Loucy (cell line): ENCODE measurements around the gene DOCK9.

ENCODE experiments used
- H2AFZ ChIP-seq: fragments of 200-600 bp; sonication (generic); 2 replicates; pipeline ENCODE4 v1.6.0; 2016; ENCODE audit warnings: antibody characterized with exemption, mild to moderate bottlenecking, low read length, moderate library complexity
- H3F3A ChIP-seq: fragments of 200-600 bp; 2 replicates; pipeline ENCODE4 v1.6.0; 2016; ENCODE audit warnings: antibody characterized with exemption, low read depth, mild to moderate bottlenecking
- H3K27me3 ChIP-seq: fragments of 200-600 bp; sonication (generic); 2 replicates; pipeline ENCODE4 v1.6.1; 2014; ENCODE audit warnings: low read length, mild to moderate bottlenecking; ENCODE audit not compliant: insufficient read depth, poor library complexity, severe bottlenecking
- H3K36me3 ChIP-seq: fragments of 200-600 bp; sonication (generic); 2 replicates; pipeline ENCODE4 v1.6.1; 2016; ENCODE audit warnings: low read length; ENCODE audit not compliant: insufficient read depth
- H3K4me1 ChIP-seq: fragments of 200-600 bp; sonication (generic); 2 replicates; pipeline ENCODE4 v1.5.1; 2014; ENCODE audit warnings: low read length, mild to moderate bottlenecking; ENCODE audit not compliant: insufficient read depth, poor library complexity, severe bottlenecking
- H3K4me2 ChIP-seq: fragments of 200-600 bp; sonication (generic); 2 replicates; pipeline ENCODE4 v1.6.0; 2014; ENCODE audit warnings: antibody characterized with exemption, low read length, low read depth, mild to moderate bottlenecking; ENCODE audit not compliant: poor library complexity, severe bottlenecking
- H3K4me3 ChIP-seq: fragments of 200-600 bp; sonication (generic); 2 replicates; pipeline ENCODE4 v1.5.1; 2014; ENCODE audit warnings: low read length, mild to moderate bottlenecking, mixed read lengths; ENCODE audit not compliant: poor library complexity, severe bottlenecking
- H3K79me2 ChIP-seq: fragments of 200-600 bp; sonication (generic); 2 replicates; pipeline ENCODE4 v1.6.1; 2014; ENCODE audit warnings: low read length; ENCODE audit not compliant: insufficient read depth
- H3K9ac ChIP-seq: fragments of 200-600 bp; sonication (generic); 2 replicates; pipeline ENCODE4 v1.6.0; 2014; ENCODE audit warnings: mild to moderate bottlenecking, low read depth, low read length, moderate library complexity; ENCODE audit not compliant: poor library complexity, severe bottlenecking
- H3K9me2 ChIP-seq: fragments of 200-600 bp; sonication (generic); replicated peaks from 2 replicates; pipeline ENCODE4 v1.6.1; 2016; ENCODE audit warnings: low read depth, low read length, mixed read lengths
- H3K9me3 ChIP-seq: fragments of 200-600 bp; sonication (generic); 2 replicates; pipeline ENCODE4 v1.6.1; 2014; ENCODE audit warnings: mild to moderate bottlenecking, antibody characterized with exemption, low read length, low read depth; ENCODE audit not compliant: insufficient read depth
- H4K20me1 ChIP-seq: fragments of 200-600 bp; sonication (generic); 2 replicates; pipeline ENCODE4 v1.6.0; 2014; ENCODE audit warnings: antibody characterized with exemption, low read length, mild to moderate bottlenecking; ENCODE audit not compliant: insufficient read depth, poor library complexity, severe bottlenecking
- CTCF ChIP-seq: fragments of 200-600 bp; sonication (generic); conservative IDR thresholded peaks from 2 replicates; pipeline ENCODE4 v1.5.1; 2014; ENCODE audit warnings: mild to moderate bottlenecking, antibody characterized with exemption, low read length
- EZH2phosphoT487 ChIP-seq: fragments of 200-600 bp; IDR thresholded peaks from 2 replicates; pipeline ENCODE4 v1.6.1; 2018; ENCODE audit warnings: antibody characterized with exemption, mild to moderate bottlenecking, moderate library complexity, borderline replicate concordance

The DOCK9 gene

GRCh38 chr13:98984118-98984517, 6.3 kb upstream of the DOCK9 start:
- no peaks in the 10 kb centered on the region for H3K79me2 ChIP-seq
- H3K4me1 ChIP-seq, result peaks cover 10% of the 10 kb centered on the region
- TF ChIP-seq CTCF (no peak), EZH2phosphoT487 (no peak)
- H3K36me3 ChIP-seq, result no peaks in the 10 kb centered on the region
- H3F3A ChIP-seq, result no peaks in the 10 kb centered on the region
- no peaks in the 10 kb centered on the region for H3K9me3 ChIP-seq
- H4K20me1 ChIP-seq, result no peaks in the 10 kb centered on the region
- H3K4me3 ChIP-seq, result no peak overlapping the region
- no peak overlapping the region for H3K4me2 ChIP-seq
- H3K27me3 ChIP-seq, result no peaks in the 10 kb centered on the region
- H2AFZ ChIP-seq, result no peak overlapping the region
- no peak overlapping the region for H3K9ac ChIP-seq
- no peaks in the 10 kb centered on the region for H3K9me2 ChIP-seq

- Histone ChIP-seq H4K20me1 (no peaks in the 10 kb centered on the region), H3K36me3 (no peaks in the 10 kb centered on the region), H3K4me2 (no peak overlapping the region), H3F3A (no peaks in the 10 kb centered on the region), H3K4me1 (peaks cover 10% of the 10 kb centered on the region), H3K27me3 (no peaks in the 10 kb centered on the region), H2AFZ (no peak overlapping the region), H3K79me2 (no peaks in the 10 kb centered on the region), H3K4me3 (no peak overlapping the region), H3K9me3 (no peaks in the 10 kb centered on the region), H3K9ac (no peak overlapping the region), H3K9me2 (no peaks in the 10 kb centered on the region)
- no peak for TF ChIP-seq EZH2phosphoT487
These were observed 5.3 kb upstream of the DOCK9 start for GRCh38 chr13:98983182-98983581.

GRCh38 chr13:98981369-98982080, 3.7 kb upstream of the DOCK9 start:
- no peaks in the 10 kb centered on the region for H3K27me3 ChIP-seq
- H3F3A ChIP-seq, result no peaks in the 10 kb centered on the region
- H2AFZ ChIP-seq, result no peak overlapping the region
- H3K9ac ChIP-seq, result no peak overlapping the region
- no peak for TF ChIP-seq CTCF
- no peak for TF ChIP-seq EZH2phosphoT487
- peaks cover 10% of the 10 kb centered on the region for H3K4me1 ChIP-seq
- H3K9me2 ChIP-seq, result no peaks in the 10 kb centered on the region
- H3K79me2 ChIP-seq, result no peaks in the 10 kb centered on the region
- no peaks in the 10 kb centered on the region for H3K36me3 ChIP-seq
- no peaks in the 10 kb centered on the region for H4K20me1 ChIP-seq
- H3K4me2 ChIP-seq, result no peak overlapping the region
- H3K9me3 ChIP-seq, result no peaks in the 10 kb centered on the region
- no peak overlapping the region for H3K4me3 ChIP-seq
